GM20431 (cell line): ENCODE measurements around the gene ERFL.

Experiments
- in situ Hi-C: fragments of 300-500 bp; cut with MseI, MboI; formaldehyde crosslinking; loops from one replicate; pipeline ENCODE4 v1.15.0; 2020; ENCODE audit warnings: low sequenced_read_pairs; ENCODE audit not compliant: unreplicated experiment

The ERFL gene

GRCh38 chr19:41928221-41928683 is at the start of gene ERFL:
Gene ERFL (minus strand): TSS chr19:41928449. CDS start chr19:41912919, 15,530 bp downstream.
- in situ Hi-C loops = no loop called here

DNA sequence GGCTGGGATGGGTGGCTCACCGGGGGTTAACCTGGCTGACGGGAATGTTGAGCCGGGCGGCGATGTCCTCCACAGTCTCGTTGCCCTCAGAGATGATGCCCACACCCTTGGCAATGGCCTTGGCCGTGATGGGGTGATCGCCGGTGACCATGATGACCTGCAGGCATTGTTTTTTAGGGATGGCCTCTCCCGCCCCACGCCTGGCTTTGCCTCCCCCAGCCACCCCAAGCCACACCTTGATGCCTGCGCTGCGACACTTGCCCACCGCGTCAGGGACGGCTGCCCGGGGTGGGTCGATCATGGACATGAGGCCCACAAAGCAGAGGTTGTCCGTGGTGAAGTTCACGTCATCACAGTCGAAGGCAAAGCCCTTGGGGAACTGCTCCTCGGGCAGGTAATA is 49.7 kb upstream of the ERFL start:
- in situ Hi-C loops = no loop called here

GRCh38 chr19:41974652-41975051 is 46.4 kb upstream of the ERFL start:
- in situ Hi-C loops = no loop called here

DNA sequence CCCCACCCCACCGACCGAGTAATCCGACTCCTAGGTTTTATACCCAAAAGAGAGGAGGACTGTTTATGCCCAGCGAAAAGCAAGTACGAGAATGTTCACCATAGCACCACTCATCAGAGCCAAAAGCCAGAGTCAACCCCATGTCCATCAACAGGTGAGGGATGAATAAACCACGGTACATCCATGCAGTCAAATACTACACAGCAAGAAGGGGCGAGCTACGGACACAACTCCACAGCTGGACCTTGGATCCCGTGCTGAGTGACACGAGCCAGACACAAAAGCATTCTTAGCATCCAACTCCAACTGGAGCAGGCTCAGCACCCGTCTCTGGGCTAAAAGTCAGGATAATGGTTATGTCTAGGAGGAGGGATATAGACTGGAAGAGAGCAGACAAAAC is 43.1 kb upstream of the ERFL start:
- in situ Hi-C loops = no loop called here

DNA sequence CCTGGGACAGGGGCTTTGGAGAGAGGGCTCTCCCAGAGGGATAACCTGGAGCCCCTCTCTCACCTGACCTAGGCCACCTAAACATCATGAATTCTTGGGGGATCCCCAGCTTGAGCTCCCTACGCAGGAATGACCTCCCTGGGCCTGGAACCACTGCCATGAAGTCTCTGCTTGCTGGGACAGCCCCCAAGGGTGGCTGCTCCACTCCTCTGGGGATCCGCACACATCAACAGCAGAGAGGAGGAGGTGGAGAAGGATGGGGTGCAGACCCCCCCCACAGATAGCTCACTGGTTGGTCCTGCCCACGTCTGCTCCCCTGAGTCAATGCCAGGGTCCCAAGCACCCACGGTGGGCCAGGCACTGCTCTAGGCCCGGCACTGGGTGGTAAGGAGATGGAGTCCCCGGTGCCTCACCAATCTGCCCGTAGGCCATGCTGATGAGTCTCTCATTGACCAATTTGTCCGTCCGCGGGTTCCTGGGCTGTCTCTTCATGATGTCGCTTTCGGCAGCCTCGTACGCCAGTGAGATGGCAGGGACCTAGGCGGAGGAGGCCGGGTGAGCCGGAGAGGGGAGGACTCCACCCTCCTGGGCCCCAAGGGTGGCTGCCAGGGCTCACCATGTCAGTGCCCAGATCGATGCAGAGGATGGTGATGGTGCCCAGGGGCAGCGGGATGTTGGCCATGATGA is 41.7 kb upstream of the ERFL start:
- in situ Hi-C loops = no loop called here

DNA sequence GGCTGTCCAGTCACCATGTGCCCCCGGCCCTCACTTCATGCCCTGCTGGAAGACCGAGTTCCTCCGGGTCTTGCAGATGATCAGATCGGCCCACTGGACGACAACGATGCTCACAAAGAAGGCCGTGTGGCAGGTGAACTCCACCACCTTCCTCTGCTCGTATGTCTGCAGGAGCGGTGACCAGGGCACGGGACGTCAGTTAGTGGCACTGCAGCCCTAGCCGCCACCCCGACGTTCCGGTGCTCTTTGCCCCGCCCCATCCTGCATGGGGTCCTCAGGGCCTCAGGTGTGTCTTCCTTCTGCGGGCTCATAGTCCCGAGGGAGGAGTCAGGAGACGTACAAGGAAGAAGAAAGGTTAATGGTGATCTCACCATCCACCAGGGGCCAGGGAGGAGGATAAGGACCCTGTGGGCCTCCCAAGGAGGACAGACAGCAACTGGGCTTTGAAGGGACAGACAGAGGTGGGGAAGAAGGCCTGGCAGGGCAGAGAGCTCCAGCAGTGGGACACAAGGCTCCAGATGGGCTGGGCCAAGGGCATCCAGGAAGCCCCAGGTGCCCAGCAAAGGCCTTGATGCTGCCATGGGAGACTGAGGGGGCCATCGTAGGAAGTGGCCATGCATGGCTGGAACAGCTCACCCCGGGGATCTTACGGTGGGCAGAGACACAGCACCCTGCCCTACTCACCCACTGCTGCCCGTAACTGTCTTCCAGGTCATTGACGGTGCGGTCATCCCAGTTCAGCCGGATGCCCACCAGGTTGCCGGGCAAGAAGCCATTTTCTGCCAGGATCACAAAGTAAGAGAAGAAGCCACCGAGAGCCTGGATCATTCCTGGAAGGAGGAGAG is 40.7 kb upstream of the ERFL start:
- in situ Hi-C loops = no loop called here

- in situ Hi-C loops = no loop called here
Observed at GRCh38 chr19:41967054-41967783, 39.0 kb upstream of the ERFL start.

GRCh38 chr19:41965106-41965505 is 36.9 kb upstream of the ERFL start:
- in situ Hi-C loops = no loop called here

DNA sequence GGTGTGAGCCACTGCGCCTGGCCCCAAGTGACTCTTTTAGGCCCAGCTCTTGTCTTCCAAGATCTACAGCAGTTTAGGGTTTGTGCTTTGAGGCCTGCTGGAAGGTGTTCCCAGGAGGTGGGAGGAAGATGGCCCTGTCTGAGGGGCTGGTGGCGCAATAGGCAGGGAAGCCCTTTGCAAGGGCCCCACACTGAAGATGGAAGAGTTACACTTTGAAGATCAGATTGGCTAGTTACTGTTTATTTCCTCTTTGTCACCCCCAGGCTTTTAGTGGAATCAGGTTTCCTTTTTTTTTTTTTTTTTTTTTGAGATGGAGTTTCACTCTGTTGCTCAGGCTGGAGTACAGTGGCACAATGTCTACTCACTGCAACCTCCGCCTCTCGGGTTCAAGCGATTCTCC is 32.7 kb upstream of the ERFL start:
- in situ Hi-C loops = no loop called here

GRCh38 chr19:41959056-41960053 is 31.1 kb upstream of the ERFL start, which contains the start of gene RABAC1:
Gene RABAC1 (minus strand): TSS chr19:41959321. CDS start chr19:41959292, 29 bp downstream.
- in situ Hi-C loops = no loop called here

DNA sequence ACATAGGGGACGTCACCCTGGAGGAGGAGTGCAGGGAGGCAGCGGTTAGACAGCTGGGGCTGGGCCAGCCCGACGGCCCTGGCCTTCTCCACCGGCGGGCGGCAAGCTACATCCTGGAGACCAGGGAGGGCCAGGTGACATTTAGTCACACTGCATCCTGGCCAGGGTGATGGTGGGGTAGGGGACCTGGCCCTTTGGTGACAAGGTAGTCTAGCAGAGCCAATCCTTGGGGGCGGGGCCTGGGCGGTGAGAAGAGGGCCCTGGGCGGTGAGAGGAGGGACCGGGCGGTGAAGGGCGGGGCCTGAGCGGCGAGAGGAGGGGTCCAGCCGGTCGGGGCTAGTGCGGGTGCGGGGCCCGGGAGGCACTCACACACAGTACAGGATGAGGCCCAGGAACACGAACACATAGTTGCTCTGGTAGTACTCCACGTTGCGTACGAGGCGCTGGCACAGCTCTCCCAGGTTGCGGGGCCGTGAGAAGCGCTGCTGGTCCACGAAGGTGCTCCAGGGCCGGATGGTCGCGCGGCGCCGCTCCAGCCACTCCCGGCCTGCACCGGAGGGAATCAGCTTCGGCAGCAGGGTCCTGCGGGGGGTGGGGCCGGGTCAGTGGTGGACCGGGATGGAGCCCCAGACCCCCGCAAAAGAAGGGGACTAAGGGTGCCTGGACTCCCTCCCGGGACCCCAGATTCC is 30.3 kb upstream of the ERFL start:
- in situ Hi-C loops = no loop called here

- in situ Hi-C loops = no loop called here
Observed at GRCh38 chr19:41957838-41958366, 29.7 kb upstream of the ERFL start.

GRCh38 chr19:41957161-41957837 is 29.1 kb upstream of the ERFL start:
- in situ Hi-C loops = no loop called here

- in situ Hi-C loops = no loop called here
Observed at GRCh38 chr19:41956621-41957020, 28.4 kb upstream of the ERFL start.

DNA sequence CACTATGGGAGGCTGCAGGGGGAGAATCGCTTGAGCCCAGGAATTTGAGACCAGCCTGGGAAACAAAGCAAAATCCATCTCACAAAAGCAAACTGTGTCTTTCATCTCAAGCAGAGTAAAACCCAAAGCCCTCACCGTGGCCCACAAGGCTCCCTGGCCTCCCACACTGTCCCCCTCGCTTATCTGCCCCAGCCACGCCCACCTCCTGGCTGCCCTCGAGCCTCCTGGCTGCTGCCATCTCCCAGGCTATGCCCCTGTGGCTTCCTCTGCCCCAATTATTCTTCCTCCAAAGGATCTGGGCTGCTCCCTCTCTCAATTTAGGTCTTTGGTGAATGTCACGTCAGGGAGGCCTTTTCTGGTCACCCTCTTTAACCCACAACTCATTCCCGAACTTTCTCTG is 27.3 kb upstream of the ERFL start:
- in situ Hi-C loops = no loop called here

- in situ Hi-C loops = no loop called here
Observed at GRCh38 chr19:41951686-41952172, 23.5 kb upstream of the ERFL start.

- in situ Hi-C loops = no loop called here
Observed at GRCh38 chr19:41947091-41947490, 18.8 kb upstream of the ERFL start.
